Hypothalamus (tissue), 51 donors: ENCODE measurements around the gene CLDN1.
A peak's percentile ranks its signal among the peaks of the same experiment; 100 is the strongest.

Experiments used
- DNase-seq, 51 donors: peaks; one replicate each; lab custom pipeline; 2025; lab: John Stamatoyannopoulos, UW

The CLDN1 gene, protein sequence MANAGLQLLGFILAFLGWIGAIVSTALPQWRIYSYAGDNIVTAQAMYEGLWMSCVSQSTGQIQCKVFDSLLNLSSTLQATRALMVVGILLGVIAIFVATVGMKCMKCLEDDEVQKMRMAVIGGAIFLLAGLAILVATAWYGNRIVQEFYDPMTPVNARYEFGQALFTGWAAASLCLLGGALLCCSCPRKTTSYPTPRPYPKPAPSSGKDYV

GRCh38 chr3:190321789-190322603 is at the start of gene CLDN1:
TSS of gene CLDN1 (minus strand) at chr3:190322446. CDS start at chr3:190322206, 240 bp downstream.
- peak in 49 of 51 donors; percentile 11 to 87 (median 50) for DNase-seq

- DNase-seq = no peak
These were observed 48.9 kb upstream of the CLDN1 start for GRCh38 chr3:190371152-190371551.

DNA sequence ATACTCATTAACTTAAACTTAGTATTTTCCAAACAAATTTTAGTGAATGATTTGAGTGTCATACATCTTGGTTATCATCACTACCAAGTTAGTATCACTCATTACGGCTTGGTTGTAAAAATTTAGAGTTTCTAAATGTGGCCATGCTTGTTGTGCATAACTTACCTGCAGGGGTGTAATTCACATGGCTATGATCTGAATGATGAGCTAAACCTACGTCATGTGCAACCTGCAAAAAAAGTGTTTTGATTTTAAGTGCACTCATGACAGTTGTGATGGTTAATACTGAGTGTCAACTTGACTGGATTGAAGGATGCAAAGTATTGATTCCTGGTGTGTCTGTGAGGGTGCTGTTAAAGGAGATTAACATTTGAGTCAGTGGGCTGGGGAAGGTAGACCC is 48.1 kb upstream of the CLDN1 start:
- no peak for DNase-seq

DNA sequence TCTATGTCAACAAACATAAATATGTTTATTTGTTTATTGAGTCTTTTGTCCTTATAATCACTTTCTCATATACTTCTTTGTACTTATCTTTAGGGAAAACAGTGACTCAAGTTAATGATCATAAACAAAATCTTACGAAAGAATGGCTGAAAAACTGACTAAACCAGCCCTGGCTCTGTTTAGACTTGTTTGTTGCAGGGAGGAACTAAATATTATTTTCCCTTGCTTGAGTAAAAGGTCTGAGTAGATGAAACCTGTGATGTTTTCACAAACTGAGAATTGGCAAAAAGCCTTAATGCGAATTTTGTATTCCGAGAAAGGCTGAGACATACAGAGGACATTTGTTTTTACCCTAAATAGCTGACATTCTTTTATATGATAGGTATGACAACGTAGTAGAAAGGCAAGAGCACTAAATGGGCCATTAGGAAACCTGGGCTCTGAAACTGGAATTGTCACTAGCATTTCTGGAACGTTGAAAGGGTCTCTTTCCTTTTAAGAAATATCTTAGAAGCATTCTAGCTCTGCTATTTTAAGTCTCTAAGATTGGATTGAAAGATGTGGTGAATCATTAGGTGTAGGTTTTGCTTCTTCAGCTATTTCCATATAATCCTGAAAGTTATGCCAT is 47.5 kb upstream of the CLDN1 start:
- no peak for DNase-seq

- no peak for DNase-seq
These were observed 46.6 kb upstream of the CLDN1 start for GRCh38 chr3:190368881-190369280.

DNA sequence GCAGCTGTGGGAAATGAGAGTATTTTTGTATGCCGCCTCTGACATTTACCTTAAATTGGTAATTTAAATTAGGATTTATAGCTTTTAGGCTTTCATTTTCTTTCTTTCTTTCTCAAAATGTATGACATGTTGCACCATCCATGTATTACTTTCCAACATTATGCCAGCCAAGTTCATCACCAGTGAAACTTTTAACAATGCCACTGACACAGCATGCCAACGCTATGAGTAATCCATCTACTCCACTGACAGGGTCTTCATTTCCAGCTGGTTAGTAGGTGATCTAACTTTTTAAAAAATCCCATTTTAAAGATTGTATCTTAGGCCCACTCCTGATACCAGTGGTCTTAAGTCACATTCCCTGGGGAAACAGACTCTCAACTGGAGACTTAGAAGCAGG is 43.9 kb upstream of the CLDN1 start:
- DNase-seq = no peak

DNA sequence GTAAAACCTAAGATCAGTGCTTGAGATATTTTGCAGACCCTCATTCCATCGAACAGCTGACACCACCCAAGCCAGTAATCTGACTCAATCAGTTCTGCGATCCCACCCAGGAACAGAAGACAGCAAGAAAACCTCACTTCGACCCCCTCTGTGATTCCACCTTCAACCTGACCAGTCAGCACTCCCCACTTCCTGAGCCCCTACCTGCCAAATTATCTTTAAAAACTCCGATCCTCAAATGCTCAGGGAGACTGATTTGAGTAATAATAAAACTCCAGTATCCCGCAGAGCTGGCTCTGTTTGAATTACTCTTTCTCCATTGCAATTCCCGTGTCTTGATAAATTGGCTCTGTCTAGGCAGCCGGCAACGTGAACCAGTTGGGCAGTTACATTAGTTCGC is 40.0 kb upstream of the CLDN1 start:
- DNase-seq = no peak

DNA sequence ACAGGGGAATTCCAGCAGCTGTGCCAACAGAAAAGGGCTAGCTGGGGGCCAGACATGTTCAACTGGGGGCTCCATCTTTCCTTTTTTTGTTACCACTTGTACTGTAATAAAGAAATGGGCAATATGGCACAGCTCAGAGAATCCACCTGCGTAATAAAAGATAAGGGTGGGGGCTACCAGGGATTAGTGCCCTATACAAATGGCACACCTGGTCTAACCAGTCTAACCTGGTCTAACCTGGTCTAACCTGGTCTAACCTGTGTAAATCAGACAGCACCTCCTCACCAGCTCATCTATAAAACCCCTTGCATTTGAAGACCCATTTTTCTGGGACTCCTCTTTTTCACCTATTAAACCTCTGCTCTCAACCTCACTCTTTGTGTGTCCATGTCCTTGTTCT is 39.5 kb upstream of the CLDN1 start:
- no peak for DNase-seq

DNA sequence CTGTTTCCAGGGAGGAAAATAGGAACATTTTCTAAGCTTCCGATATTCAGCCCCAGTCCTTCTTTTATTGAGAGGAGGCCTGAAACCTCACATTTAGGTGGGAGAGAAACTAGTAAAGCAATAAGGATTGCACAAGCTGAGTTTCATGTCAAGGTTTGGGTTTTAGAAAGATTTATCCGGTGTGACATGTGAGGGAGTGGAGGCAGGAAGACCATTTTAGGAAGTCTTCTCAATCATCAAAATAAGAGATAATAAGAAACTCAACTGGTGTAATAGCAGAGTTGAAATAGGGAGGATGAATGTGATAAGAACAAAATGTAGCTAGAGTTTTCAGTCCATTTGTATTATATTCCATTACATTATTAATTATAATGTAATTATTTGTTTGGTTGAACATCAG is 38.0 kb upstream of the CLDN1 start:
- DNase-seq = no peak

DNA sequence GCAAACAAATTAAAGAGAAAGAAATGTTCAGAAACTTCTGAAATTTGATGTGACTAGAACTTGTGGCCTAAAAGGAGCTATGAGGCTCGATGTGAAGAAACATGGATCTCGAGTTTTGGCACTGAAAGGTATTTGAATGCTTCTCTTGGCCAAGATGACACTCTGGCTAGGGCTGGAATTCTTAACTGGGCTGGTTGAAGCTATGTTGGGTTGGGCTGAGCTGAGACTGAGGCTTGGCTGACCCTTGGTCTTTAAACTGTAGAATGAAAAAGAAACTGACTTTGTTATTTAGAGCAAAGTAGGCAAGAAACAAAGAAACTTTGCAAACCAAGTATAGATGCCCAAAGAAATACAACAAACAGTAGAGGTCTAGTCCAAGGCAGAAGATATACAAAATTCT is 37.6 kb upstream of the CLDN1 start:
- DNase-seq = no peak

GRCh38 chr3:190357468-190357867 is 35.2 kb upstream of the CLDN1 start:
- DNase-seq = no peak

DNA sequence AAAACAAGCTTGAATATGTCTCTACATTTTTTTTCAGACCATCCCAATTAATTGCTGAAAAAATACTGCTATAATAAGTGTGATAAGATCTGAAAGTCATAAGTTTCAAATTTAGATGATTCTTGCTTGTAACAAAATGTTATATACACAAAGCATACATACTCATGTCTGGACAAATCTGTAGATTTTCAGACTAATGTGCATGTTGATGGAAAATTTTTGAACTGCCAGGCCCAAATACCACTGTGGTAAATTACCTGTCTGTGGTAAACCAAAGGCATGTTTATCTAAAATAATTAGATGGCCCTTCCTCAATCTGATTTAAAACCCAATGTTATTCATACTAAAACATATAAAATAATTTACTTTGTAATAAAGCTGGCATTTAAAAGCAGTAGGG is 34.0 kb upstream of the CLDN1 start:
- DNase-seq = no peak

GRCh38 chr3:190352861-190353457 is 30.7 kb upstream of the CLDN1 start:
- no peak for DNase-seq

DNA sequence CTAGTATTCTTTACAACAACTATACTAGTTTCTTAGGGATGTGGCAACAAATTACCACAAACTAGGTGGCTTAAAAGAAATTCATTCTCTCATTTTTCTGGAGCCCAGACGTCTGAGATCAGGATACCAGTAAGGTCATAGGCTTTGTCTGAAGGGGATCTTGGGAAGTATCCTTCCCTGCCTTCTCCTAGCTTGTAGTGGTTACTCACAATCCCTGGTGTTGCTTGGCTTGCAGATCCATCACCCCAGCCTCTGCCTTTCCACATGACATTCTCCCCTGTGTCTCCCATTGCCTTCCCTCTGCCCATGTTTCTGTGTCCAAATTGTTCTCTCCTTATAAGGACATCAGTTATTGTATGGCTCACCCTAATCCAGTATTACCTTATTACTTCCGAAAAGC is 24.3 kb upstream of the CLDN1 start:
- DNase-seq = no peak

DNA sequence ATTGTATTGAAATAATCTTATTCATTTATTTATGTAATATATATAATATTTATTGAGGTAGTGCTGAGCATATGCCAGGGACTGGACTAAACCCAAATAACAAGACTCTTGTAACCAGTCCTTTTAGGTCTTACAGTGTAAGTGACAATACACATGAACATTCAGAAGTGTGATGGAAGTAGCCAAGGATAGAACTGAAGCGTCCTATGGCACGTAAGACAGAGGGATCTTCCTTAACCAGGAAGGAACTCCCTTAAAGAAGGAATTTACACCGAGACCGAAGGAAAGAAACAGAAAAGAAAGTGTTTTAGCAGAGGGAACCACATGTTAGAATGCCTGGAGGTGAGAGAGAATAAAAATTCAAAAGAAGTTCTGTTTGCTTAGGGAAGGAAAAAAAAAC is 23.6 kb upstream of the CLDN1 start:
- DNase-seq = no peak

DNA sequence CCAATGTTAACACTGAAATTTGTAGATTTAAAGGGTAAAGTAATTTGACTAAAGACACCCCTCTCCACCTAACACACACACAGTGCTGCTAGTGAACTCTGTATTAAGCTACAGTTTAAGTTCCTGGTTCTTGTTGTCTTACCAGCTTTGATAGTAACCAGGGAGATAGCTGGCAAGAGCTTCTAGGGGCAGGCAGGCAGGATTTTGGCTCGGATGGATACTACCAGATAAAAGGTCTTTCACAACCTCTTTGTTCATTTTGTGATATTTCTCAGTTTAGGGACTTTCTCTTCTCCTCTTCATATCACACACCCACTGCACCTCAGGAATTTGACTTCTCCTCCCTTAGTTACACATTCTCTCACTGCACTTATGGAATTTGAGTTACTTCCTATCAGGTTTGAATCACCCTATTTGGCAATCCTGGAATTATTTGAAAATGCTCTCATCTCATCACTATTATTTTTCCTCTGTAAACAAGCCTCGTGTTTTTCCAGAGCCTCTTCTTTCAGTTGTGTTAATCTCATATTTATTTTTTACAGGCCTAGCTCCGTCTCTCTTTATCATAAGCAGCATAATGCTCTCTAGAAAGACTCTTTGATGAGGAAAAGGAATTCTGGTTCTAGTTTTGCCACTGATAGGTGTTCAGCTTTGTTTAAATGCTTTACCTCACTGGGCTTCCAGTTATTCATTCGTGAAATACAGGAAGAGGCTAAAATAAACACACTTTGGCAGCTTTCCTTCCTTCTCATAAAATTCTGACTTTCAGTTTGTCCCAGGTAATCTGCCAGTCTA is 23.0 kb upstream of the CLDN1 start:
- DNase-seq = no peak

DNA sequence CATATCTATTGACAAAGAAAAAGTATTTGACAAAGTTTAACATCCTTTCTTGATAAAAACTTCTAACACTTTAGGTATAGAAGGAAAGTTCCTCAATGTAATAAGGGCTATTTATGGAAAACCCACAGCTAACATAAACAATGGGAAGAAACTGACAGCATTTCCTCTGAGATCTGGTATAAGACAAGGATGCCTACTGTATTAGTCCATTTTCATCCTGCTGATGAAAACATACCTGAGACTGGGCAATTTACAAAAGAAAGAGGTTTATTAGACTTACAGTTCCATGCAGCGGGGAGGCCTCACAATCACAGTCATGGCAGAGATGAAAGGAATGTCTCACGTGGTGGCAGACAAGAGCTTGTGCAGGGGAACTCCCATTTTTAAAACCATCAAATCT is 17.8 kb upstream of the CLDN1 start:
- DNase-seq = no peak

DNA sequence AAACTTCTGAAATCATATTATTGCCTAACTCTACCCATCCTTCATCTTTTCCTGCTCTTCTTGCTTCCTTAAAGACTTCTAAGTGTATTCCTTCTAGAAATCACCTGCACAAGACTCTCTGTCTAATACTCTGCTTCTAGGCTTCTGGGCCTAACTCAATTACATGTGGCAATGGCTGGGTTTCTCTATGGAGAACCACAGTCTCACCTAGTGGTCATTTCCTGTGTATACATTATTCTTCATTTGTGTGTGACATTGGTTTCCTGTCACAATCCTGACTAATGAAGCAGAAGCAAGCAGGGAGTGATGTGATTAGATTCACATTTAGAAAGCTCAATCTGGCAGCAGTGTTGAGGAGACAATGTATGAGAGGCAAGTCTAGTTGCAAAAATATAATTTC is 16.9 kb upstream of the CLDN1 start:
- no peak for DNase-seq

DNA sequence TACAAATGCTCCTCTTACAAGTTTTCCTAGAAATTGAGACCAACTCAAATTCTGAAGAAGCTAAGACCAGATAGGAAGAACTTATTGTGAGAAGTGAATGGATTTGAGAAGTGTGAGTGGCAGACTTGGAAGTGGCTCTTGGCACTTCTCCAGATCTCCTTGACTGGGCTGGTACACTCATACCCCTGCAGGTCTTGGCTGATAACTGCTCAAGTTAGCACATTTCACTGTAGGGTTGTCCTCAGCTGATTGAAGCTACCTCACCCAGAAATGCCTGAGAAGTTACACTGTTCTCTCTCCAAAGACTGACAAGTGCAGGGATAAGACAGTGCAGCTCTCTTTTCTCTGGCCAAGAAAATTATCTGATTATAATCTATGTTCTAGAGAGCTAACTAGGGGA is 16.5 kb upstream of the CLDN1 start:
- DNase-seq = no peak

DNA sequence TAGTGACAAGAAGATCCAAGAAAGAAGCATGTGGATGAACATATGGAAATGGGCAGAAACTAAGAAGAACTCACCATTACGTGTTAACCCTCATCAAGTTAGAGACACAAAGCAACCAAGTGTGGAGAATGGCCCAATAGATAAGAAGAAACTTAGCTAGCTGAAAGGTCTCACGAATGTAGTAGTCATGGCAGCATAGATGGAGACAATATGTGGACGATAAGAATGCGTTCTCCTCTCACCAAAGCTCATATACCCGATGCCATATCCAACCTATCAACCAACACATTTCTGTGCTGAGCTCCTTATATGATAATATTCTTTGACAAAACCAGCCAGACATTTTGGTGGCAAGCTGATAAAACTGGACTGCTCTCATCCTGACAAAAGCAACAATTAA is 15.1 kb upstream of the CLDN1 start:
- DNase-seq = no peak
